ENCODE results near the gene WWP2.

WWP2 gene

DNA sequence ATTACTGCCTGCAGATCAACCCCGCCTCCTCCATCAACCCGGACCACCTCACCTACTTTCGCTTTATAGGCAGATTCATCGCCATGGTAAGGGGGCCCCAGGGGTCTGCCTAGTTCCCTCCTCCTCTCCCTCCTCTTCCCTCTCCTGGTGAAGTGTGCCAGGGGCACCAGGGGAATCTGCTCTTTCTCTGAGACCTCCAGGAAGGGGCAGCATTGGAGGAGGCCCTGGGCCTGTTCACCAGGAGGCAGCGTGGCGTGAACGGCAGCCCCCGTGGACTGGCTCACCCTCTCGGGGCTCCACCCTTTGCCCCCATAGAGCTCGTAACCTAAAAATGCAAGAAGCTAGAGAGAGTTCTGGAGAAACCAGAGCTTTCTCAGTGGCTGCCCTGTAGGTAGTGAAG lies 171.9 kb downstream of the WWP2 start:
- TF ChIP-seq Cebpa-rat (IDR thresholded peaks at IDR 0.05), result no peak
- H4K20me1 ChIP-seq, result peaks cover 0 to 71% (median 0%) of the 10 kb centered on the region in 11 experiments; a peak in 8 of 22 replicates
- no peak overlapping the region for H3K9ac ChIP-seq
- H3K27ac ChIP-seq, result peak overlapping the region in 2 of 11 experiments; percentile 56 to 62; a peak in 2 of 22 replicates
- H3K4me1 ChIP-seq, result peaks cover 0 to 69% (median 48%) of the 10 kb centered on the region in 10 experiments; a peak in 15 of 20 replicates
- peak overlapping the region in 7 of 11 experiments; percentile 52 to 73 (median 69); a peak in 13 of 22 replicates for H3K4me2 ChIP-seq
- H3K36me3 ChIP-seq, result peaks cover 59 to 100% (median 94%) of the 10 kb centered on the region in 11 experiments
- no peak overlapping the region for H3K4me3 ChIP-seq
- no peaks in the 10 kb centered on the region for H3K9me3 ChIP-seq (replicated peaks in 1 of 11)
- no peaks in the 10 kb centered on the region for H3K27me3 ChIP-seq

DNA sequence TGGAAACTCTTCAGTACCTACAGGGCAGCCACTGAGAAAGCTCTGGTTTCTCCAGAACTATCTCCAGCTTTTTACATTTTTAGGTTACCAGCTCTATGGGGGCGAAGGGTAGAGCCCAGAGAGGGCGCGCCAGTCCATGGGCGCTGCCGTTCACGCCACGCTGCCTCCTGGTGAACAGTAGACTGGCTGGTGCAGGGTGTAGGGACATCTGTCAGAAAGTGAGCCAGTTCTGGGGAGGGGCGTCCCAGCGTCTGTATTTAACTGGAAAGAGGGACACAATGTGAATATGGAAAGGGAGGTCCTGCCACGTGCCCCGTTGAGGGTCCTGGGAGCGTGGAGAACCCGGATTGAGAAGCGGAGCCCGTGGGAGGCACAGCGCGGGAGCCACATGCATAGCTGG lies 172.6 kb downstream of the WWP2 start:
- Histone ChIP-seq H3K9me3 (replicated peaks in 1 of 11) (no peaks in the 10 kb centered on the region), H3K4me2 (peak overlapping the region in 8 of 11 experiments; percentile 18 to 73 (median 68); a peak in 13 of 22 replicates), H4K20me1 (peaks cover 0 to 67% (median 0%) of the 10 kb centered on the region in 11 experiments; a peak in 8 of 22 replicates), H3K4me1 (peaks cover 0 to 61% (median 41%) of the 10 kb centered on the region in 10 experiments; a peak in 15 of 20 replicates), H3K36me3 (peaks cover 66 to 100% (median 97%) of the 10 kb centered on the region in 11 experiments), H3K9ac (peak overlapping the region in 1 of 11 experiments; percentile 44; a peak in 1 of 22 replicates), H3K27ac (peak overlapping the region in 3 of 11 experiments; percentile 11 to 56 (median 21); a peak in 4 of 22 replicates), H3K27me3 (no peaks in the 10 kb centered on the region), H3K4me3 (no peak overlapping the region)
- no peak for TF ChIP-seq Cebpa-rat (IDR thresholded peaks at IDR 0.05)

DNA sequence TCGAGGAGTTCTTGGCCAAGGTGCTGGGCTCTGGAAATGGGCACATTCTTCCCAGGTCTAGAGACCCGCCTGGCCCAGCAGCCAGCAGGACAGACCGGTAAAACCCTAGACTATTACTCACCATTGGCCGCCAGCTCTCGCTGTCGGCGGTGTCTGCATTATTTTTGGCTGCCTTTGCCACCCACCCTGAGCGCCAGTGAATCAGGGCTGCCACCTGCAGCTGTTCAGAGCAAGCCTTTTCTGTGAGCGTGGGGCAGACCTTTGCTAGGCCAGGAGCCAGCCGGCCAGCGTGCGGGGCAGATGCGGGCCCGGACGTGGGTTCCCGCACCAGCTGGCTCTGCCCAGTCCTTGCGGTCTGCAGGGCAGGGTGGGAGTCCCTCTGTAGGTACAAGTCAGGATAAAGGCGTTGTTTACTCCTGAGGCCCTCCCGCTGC lies 173.2 kb downstream of the WWP2 start:
- H3K27me3 ChIP-seq, result no peaks in the 10 kb centered on the region
- peaks cover 0 to 57% (median 40%) of the 10 kb centered on the region in 10 experiments; a peak in 15 of 20 replicates for H3K4me1 ChIP-seq
- no peak overlapping the region for H3K4me3 ChIP-seq
- H4K20me1 ChIP-seq, result peaks cover 0 to 66% (median 0%) of the 10 kb centered on the region in 11 experiments; a peak in 6 of 22 replicates
- H3K9ac ChIP-seq, result peak overlapping the region in 3 of 11 experiments; percentile 38 to 45 (median 44); a peak in 3 of 22 replicates
- peak overlapping the region in 3 of 11 experiments; percentile 21 to 56 (median 39); a peak in 6 of 22 replicates for H3K27ac ChIP-seq
- H3K36me3 ChIP-seq, result peaks cover 69 to 100% (median 98%) of the 10 kb centered on the region in 11 experiments
- peak overlapping the region in 8 of 11 experiments; percentile 18 to 73 (median 68); a peak in 14 of 22 replicates for H3K4me2 ChIP-seq
- TF ChIP-seq Cebpa-rat (IDR thresholded peaks at IDR 0.05), result no peak
- no peaks in the 10 kb centered on the region for H3K9me3 ChIP-seq (replicated peaks in 1 of 11)

DNA sequence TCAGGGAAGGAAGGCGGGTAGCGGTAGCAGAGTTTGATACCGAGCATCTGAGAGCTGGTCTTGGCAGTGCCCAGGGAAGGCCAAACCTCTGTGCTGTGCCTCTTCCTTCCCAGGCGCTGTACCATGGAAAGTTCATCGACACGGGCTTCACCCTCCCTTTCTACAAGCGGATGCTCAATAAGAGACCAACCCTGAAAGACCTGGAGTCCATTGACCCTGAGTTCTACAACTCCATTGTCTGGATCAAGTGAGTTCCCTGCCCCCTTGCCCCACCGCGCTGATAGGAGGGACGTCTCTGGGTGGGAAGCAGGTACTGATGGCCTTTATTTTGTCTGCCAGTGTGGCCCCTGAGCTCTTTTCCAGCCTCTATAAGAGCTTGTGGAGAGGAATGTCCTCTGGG lies 173.6 kb downstream of the WWP2 start:
- no peaks in the 10 kb centered on the region for H3K9me3 ChIP-seq (replicated peaks in 1 of 11)
- no peak for TF ChIP-seq Cebpa-rat (IDR thresholded peaks at IDR 0.05)
- H3K27ac ChIP-seq, result peak overlapping the region in 3 of 11 experiments; percentile 21 to 56 (median 39); a peak in 6 of 22 replicates
- H3K9ac ChIP-seq, result peak overlapping the region in 3 of 11 experiments; percentile 38 to 45 (median 44); a peak in 4 of 22 replicates
- no peaks in the 10 kb centered on the region for H3K27me3 ChIP-seq
- H3K4me1 ChIP-seq, result peaks cover 0 to 61% (median 40%) of the 10 kb centered on the region in 10 experiments; a peak in 15 of 20 replicates
- no peak overlapping the region for H3K4me3 ChIP-seq
- H4K20me1 ChIP-seq, result peaks cover 0 to 63% (median 0%) of the 10 kb centered on the region in 11 experiments; a peak in 5 of 22 replicates
- peak overlapping the region in 8 of 11 experiments; percentile 18 to 73 (median 68); a peak in 14 of 22 replicates for H3K4me2 ChIP-seq
- peaks cover 74 to 100% (median 98%) of the 10 kb centered on the region in 11 experiments for H3K36me3 ChIP-seq

DNA sequence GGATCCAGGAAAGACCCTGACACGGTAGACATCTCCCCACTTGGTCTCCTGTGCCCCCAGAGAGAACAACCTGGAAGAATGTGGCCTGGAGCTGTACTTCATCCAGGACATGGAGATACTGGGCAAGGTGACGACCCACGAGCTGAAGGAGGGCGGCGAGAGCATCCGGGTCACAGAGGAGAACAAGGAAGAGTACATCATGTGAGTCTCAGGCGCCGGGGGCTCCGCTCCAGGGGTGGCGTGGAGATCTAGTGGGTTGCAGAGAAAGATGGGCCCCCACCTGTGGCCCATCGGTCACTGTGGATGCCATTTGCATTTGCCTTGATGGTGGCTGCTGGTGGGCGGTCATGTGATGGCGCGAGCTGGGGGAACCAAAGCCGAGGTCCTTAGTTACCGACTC lies 174.1 kb downstream of the WWP2 start:
- H3K36me3 ChIP-seq, result peaks cover 75 to 100% (median 99%) of the 10 kb centered on the region in 11 experiments

DNA sequence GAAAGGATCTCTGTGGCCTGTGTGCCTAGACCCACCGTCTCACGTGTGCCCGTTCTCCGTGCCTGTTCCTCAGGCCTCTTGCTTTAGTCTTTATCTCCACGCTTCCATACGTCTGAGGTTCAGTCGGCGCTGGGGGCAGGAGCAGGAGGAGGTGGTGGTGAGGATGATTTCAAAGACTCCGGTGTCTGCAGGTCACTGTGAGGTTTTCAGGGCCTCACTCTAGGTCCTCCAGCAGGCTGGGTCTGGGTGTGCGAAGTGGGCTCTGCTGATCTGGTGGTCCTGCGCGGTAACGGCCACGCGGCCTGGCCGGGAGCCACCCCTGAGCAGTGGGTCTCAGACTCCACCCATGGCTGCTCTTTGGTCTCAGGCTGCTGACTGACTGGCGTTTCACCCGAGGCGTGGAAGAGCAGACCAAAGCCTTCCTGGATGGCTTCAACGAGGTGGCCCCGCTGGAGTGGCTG lies 174.6 kb downstream of the WWP2 start:
- peak overlapping the region in 3 of 11 experiments; percentile 0 to 18 (median 17); a peak in 1 of 22 replicates for H3K4me2 ChIP-seq

More for the DNA sequence above, 174.1 kb downstream of the WWP2 start:
- H3K9ac ChIP-seq, result peak overlapping the region in 1 of 11 experiments; percentile 44; a peak in 3 of 22 replicates
- H3K9me3 ChIP-seq (replicated peaks in 1 of 11), result no peaks in the 10 kb centered on the region
- peak overlapping the region in 5 of 11 experiments; percentile 68 to 73 (median 72); a peak in 9 of 22 replicates for H3K4me2 ChIP-seq
- H3K4me3 ChIP-seq, result no peak overlapping the region
- no peaks in the 10 kb centered on the region for H3K27me3 ChIP-seq
- H3K27ac ChIP-seq, result peak overlapping the region in 2 of 11 experiments; percentile 39 to 56; a peak in 2 of 22 replicates
- H3K4me1 ChIP-seq, result peaks cover 0 to 66% (median 44%) of the 10 kb centered on the region in 10 experiments; a peak in 15 of 20 replicates
- no peak for TF ChIP-seq Cebpa-rat (IDR thresholded peaks at IDR 0.05)
- peaks cover 0 to 63% (median 0%) of the 10 kb centered on the region in 11 experiments; a peak in 5 of 22 replicates for H4K20me1 ChIP-seq

DNA sequence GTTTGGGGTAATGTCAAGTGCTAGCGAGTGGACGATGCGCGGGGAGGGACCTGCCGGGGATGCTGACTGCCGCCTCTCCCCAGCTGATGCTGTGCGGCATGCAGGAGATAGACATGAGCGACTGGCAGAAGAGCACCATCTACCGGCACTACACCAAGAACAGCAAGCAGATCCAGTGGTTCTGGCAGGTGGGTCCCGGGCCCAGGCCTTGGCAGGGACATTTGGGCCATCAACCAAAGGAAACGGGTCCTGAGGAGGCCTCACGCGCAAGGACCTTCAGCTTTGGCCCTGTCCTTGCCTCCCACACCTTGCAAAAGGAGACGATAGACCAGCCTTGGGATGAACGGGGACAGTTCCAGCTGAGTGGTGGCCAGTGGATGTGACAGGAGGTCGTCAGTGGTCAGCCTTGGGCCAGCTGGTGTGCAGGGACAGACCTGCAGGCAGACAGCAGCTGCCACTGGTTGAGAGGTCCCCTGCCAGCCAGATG lies 175.4 kb downstream of the WWP2 start:
- 0 out of 22 replicates have a peak overlapping the region, but pooled peaks of 1 of the 11 experiments have one; percentile 0 for H3K4me2 ChIP-seq
- peaks cover 67 to 100% (median 89%) of the 10 kb centered on the region in 11 experiments for H3K36me3 ChIP-seq
- H3K9me3 ChIP-seq (replicated peaks in 1 of 11), result no peaks in the 10 kb centered on the region
- TF ChIP-seq Cebpa-rat (IDR thresholded peaks at IDR 0.05), result no peak
- H3K9ac ChIP-seq, result no peak overlapping the region
- H3K4me1 ChIP-seq, result peaks cover 0 to 75% (median 52%) of the 10 kb centered on the region in 10 experiments; a peak in 15 of 20 replicates
- H4K20me1 ChIP-seq, result peaks cover 0 to 66% (median 0%) of the 10 kb centered on the region in 11 experiments; a peak in 6 of 22 replicates
- no peak overlapping the region for H3K4me3 ChIP-seq
- no peak overlapping the region for H3K27ac ChIP-seq
- no peaks in the 10 kb centered on the region for H3K27me3 ChIP-seq

More for the DNA sequence above, 174.6 kb downstream of the WWP2 start:
- Histone ChIP-seq H3K4me1 (peaks cover 0 to 71% (median 49%) of the 10 kb centered on the region in 10 experiments; a peak in 15 of 20 replicates), H3K27me3 (no peaks in the 10 kb centered on the region), H3K9me3 (replicated peaks in 1 of 11) (no peaks in the 10 kb centered on the region), H3K9ac (peak overlapping the region in 1 of 11 experiments; percentile 27; a peak in 1 of 22 replicates), H3K27ac (no peak overlapping the region), H3K4me3 (no peak overlapping the region), H4K20me1 (peaks cover 0 to 65% (median 0%) of the 10 kb centered on the region in 11 experiments; a peak in 5 of 22 replicates), H3K36me3 (peaks cover 69 to 100% (median 96%) of the 10 kb centered on the region in 11 experiments)
- TF ChIP-seq Cebpa-rat (IDR thresholded peaks at IDR 0.05), result no peak

DNA sequence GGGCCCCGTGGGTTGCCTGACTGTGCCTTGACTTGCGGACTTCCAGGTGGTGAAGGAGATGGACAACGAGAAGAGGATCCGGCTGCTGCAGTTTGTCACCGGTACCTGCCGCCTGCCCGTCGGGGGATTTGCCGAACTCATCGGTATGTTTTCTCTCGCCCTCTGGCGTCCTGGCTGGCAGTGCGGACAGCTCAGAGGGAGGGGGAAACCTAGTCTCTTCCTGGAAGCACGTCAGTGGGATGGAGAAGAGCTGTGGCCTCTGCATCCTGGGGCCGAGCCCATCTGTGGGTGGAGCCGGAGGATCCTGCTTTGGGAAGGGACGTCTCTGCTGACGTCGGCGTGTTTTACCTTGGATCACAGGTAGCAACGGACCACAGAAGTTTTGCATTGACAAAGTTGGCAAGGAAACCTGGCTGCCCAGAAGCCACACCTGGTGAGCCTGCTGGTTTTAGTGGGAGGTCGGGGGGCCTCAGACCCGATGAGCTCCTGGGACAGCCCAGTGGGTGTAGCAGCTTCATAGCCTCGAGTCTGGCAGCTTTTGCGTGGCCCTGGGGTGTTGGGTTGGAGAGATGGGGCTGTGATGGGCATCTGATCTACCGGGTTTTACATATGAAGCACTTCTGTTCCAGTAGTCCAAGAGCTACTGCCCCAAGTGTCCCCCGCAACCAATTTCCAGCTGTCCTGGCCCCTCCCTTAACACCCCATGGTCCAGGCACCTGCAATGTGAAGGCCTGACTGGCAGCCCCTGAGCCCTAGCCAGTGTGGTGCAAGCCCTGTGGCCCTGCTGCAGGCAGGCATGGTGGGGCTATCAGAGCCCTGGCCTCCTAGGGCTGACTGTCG lies 177.1 kb downstream of the WWP2 start:
- peaks cover 59 to 91% (median 72%) of the 10 kb centered on the region in 11 experiments for H3K36me3 ChIP-seq
- H3K4me2 ChIP-seq, result no peak overlapping the region
- H3K4me3 ChIP-seq, result no peak overlapping the region

More for the DNA sequence above, 177.1 kb downstream of the WWP2 start:
- H3K4me1 ChIP-seq, result peaks cover 0 to 68% (median 44%) of the 10 kb centered on the region in 10 experiments; a peak in 14 of 20 replicates
- TF ChIP-seq Cebpa-rat (IDR thresholded peaks at IDR 0.05), result no peak
- H3K27me3 ChIP-seq, result no peaks in the 10 kb centered on the region
- H3K9me3 ChIP-seq (replicated peaks in 1 of 11), result no peaks in the 10 kb centered on the region
- H4K20me1 ChIP-seq, result peaks cover 0 to 55% (median 0%) of the 10 kb centered on the region in 11 experiments; a peak in 5 of 22 replicates
- no peak overlapping the region for H3K9ac ChIP-seq
- H3K27ac ChIP-seq, result no peak overlapping the region

All from BLaER1 treated with 17β-estradiol and CSF1 and Interleukin-3, amounts not matched to agents 10 nM and 100 nM (cell line).